IPS DF 6.9 (cell line): ENCODE measurements around the gene DERA.

ENCODE experiments used
- DNase-seq: peaks from one replicate; pipeline ENCODE4 v3.0.0-alpha.2; 2013; ENCODE audit warnings: low read depth, low spot score
- H3K27ac ChIP-seq: one replicate; pipeline ENCODE4 v1.5.1; 2013; ENCODE audit warnings: low read length, control low read depth
- H3K27me3 ChIP-seq: 2 replicates; pipeline ENCODE4 v1.6.1; 2013; ENCODE audit warnings: mild to moderate bottlenecking, low read length; ENCODE audit not compliant: control insufficient read depth, insufficient read depth
- H3K36me3 ChIP-seq: 2 replicates; pipeline ENCODE4 v1.6.1; 2013; ENCODE audit warnings: low read length; ENCODE audit not compliant: control insufficient read depth, insufficient read depth
- H3K4me1 ChIP-seq: 2 replicates; pipeline ENCODE4 v1.6.1; 2013; ENCODE audit warnings: low read length; ENCODE audit not compliant: control insufficient read depth, insufficient read depth
- H3K4me3 ChIP-seq: 2 replicates; pipeline ENCODE4 v1.5.1; 2013; ENCODE audit warnings: mild to moderate bottlenecking, low read length
- H3K9me3 ChIP-seq: 2 replicates; pipeline ENCODE4 v1.6.1; 2013; ENCODE audit warnings: low read length, inconsistent platforms; ENCODE audit not compliant: control insufficient read depth, insufficient read depth
- WGBS: extraction: QIAGEN DNeasy Blood & Tissue Kit; methylation state at CpG from one replicate; pipeline ENCODE4 v1.1.7; 2013; ENCODE audit warnings: mixed read lengths, missing lambda C conversion rate; ENCODE audit not compliant: insufficient read length, insufficient coverage; 5-methylcytosine and 5-hydroxymethylcytosine counted together

DERA gene

DNA sequence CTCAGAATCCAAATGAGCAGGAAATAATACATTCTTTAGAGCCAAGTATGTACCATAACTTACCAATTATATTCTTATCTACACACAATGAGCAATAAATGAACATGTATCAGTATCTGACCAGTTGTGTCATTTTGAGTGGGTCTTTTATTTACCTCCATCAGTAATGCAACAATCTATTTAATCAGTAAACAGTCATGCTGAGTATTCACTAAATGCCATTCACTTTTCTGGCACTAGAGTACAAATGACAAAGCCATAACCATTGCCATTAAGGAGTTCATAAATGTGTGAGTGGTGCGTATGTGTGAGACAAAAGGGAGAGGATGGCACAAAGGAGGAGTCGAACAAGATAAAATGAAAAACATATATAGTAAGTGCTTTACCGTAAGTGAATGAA lies 30.4 kb upstream of the DERA start:
- WGBS, result no CpG with 5 or more reads among the region's 3 CpGs

DNA sequence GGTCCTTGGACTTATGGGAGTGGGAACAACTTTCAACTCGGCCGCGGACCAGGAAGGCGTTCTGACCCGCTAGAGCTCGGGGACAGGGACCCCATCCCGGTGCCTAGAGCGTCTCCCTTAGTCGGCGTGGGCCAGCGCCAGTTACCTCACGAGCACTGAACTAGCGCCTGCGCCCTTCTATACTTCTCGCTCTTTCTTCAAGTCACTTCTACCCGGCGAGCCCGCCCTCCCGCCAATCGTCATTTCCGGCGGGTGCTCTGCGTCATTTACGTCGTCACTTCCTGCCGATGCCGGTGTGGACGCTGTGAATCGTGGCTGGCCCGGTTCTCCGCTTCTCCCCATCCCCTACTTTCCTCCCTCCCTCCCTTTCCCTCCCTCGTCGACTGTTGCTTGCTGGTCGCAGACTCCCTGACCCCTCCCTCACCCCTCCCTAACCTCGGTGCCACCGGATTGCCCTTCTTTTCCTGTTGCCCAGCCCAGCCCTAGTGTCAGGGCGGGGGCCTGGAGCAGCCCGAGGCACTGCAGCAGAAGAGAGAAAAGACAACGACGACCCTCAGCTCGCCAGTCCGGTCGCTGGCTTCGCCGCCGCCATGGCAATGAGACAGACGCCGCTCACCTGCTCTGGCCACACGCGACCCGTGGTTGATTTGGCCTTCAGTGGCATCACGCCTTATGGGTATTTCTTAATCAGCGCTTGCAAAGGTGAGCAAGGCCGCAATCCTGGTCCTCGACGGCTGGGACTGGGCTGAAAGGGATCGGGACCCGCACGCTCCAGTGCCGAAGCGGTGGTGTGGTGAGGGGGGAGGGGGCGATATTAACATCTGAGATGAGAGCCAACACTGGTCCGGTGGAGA lies 28.8 kb upstream of the DERA start, which contains the start of gene STRAP:
STRAP (plus strand) TSS at position 270 of the 854 bp plus-strand sequence; CDS start at position 591, 321 bp downstream.
- DNase-seq, result peak; percentile 91
- H3K4me3 ChIP-seq, result peak within 1 kb of the TSS; percentile 63
- WGBS, result no CpG with 5 or more reads among the region's 63 CpGs

More for the DNA sequence above, 30.4 kb upstream of the DERA start:
- no peak for DNase-seq
- Histone ChIP-seq H3K36me3 (no peaks in the 10 kb centered on the region), H3K9me3 (no peaks in the 10 kb centered on the region), H3K27ac (no peak overlapping the region), H3K4me3 (no peak overlapping the region), H3K27me3 (no peaks in the 10 kb centered on the region), H3K4me1 (no peaks in the 10 kb centered on the region)

DNA sequence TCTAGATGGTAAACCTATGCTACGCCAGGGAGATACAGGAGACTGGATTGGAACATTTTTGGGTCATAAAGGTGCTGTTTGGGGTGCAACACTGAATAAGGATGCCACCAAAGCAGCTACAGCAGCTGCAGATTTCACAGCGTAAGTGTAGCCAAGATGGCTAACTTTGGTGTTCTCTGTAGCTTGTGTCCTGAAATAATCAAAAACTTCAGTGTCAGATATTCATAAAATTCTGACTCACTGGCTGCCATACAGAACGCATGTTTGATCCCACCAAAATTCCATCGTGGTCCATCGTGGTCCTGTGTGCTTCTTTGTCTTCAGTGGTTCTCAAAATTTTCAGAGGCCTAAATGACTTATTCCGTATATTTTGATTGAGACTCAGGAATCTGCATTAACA lies 27.6 kb upstream of the DERA start:
- H3K4me1 ChIP-seq, result no peaks in the 10 kb centered on the region
- WGBS, result no CpG with 5 or more reads among the region's 6 CpGs
- no peaks in the 10 kb centered on the region for H3K27me3 ChIP-seq
- peaks cover 4% of the 10 kb centered on the region; the same call in 1 of the 2 replicates for H3K36me3 ChIP-seq
- H3K27ac ChIP-seq, result no peak overlapping the region
- H3K4me3 ChIP-seq, result peak overlapping the region; percentile 46; the same call in 1 of the 2 replicates
- no peaks in the 10 kb centered on the region for H3K9me3 ChIP-seq
- no peak for DNase-seq

More for the DNA sequence above, 28.8 kb upstream of the DERA start, which contains the start of gene STRAP:
- Histone ChIP-seq H3K27me3 (no peaks in the 10 kb centered on the region), H3K4me1 (no peaks in the 10 kb centered on the region), H3K9me3 (no peaks in the 10 kb centered on the region), H3K27ac (no peak within 1 kb of the TSS), H3K36me3 (peaks cover 4% of the 10 kb centered on the region; the same call in 1 of the 2 replicates)

DNA sequence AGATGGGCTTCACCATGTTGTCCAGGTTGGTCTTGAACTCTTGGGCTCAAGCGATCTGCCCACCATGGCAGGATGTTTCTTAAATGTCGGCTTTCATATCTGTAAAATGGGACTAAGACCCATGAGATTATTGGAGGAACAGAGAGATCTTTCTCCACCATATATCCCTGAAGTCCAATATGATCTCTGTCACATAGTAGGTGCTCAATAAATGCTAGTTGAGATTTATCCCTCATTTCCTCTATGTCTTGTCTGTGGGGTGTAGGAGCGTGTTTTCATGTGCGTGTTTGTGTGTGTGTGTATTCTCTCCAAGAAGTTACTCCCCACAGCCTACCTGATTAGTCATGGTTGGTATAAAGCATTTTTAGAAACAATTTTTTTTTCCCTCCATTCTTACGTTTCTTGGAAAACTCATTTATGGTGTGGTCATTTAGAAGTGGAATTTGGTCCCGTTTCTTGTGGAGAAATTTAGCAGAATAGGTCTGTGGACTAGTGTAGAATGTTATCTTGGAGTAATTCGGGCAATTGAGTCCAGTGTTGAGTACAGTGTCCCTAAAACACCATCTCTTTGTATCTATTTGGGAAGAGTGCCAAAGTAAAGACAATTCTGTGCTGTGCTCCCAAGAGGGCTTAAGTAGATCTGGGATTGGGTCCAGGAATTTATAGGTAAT lies 24.6 kb upstream of the DERA start:
- Histone ChIP-seq H3K4me3 (no peak overlapping the region), H3K36me3 (peaks cover 7% of the 10 kb centered on the region; the same call in 1 of the 2 replicates), H3K27ac (no peak overlapping the region), H3K9me3 (no peaks in the 10 kb centered on the region), H3K27me3 (no peaks in the 10 kb centered on the region), H3K4me1 (no peaks in the 10 kb centered on the region)
- DNase-seq, result no peak
- WGBS, result no CpG with 5 or more reads among the region's 7 CpGs

DNA sequence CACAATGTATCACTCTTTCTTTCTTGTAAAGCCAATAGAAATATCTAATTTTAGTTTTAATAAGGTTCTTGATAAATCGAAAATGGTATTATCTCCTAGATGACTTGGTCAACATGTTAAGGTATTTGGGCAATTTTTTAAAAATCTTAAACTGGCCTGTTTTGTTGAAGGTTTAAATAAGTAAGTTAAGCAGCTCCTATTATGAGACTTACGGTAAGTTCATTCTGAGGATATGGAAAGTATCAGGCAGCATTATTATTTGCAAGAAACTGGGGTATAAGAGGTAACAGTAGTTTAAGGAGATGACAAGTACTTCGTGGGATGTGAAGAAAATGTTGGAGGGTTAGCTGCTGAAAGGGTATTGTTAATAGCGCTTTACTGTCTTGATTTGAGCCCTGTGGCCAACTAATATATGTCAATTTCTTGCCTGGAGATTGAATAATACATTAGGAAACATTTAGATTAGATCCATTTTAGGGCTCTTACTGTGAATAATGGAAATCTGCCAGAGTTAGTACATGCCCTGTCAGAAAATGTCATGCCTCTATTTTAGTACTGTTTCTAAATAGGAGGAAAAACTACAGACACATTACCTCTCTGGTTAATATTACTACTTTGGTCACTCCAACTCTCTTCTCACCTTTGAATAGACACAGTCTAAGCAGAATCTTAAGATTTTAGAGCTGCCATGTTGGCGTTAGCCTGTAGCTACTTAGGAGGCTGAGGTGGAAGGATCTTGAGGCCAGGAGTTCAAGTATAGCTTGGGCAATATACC lies 23.9 kb upstream of the DERA start:
- no peaks in the 10 kb centered on the region for H3K9me3 ChIP-seq
- H3K4me3 ChIP-seq, result no peak overlapping the region
- H3K4me1 ChIP-seq, result no peaks in the 10 kb centered on the region
- no peak for DNase-seq
- 100% methylated on average over 1 of the region's 5 CpGs for WGBS
- H3K36me3 ChIP-seq, result peaks cover 7% of the 10 kb centered on the region; the same call in 1 of the 2 replicates
- no peak overlapping the region for H3K27ac ChIP-seq
- no peaks in the 10 kb centered on the region for H3K27me3 ChIP-seq

DNA sequence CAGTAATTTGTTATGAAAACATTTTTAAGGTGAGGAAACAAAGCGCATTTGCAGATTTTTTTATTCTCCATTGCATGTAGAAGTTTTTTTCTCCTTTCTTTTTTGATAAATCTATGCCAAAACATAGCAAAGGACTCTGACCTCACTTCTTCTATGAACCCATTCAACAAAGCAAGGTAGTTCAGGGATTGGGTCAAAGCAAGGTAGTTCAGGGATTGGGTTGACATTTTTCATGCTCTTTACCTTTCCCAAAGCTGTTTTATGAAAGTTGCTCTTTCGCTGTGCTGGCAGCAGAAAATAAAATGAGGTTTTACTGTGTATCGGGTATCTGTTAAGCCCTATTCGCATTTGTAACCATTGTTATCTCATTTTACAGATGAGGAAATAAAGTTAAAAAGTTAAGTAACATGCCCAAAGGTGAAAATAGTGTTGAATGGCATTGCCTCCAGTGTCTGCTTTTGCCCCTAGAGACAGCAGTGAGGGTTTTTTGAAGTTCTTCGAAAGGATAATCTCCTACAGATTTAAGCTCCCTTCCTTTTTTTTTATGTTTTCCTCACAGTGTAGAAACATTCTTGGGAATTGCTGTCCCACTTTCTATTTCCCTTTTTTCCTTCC lies 18.4 kb upstream of the DERA start:
- no CpG with 5 or more reads among the region's 5 CpGs for WGBS
- Histone ChIP-seq H3K36me3 (peaks cover 6% of the 10 kb centered on the region; the same call in 1 of the 2 replicates), H3K27ac (no peak overlapping the region)

DNA sequence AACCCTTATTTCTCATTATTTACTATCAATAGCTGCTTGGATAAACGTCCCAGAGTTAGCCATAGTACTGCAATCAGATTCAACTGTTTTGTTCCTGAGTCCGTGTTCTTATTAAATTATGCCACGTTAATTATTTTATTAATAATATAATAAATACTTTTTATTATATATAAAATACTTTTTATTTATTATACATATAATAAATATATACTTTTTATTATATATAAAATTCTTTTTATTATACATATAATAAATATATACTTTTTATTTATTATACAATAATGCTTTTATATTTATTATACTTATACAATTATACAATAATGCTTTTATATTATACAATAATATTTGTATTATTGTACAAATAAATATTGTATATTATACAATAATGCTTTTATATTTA lies 17.9 kb upstream of the DERA start:
- Histone ChIP-seq H3K4me3 (no peak overlapping the region), H3K9me3 (no peaks in the 10 kb centered on the region), H3K27ac (no peak overlapping the region), H3K36me3 (peaks cover 8% of the 10 kb centered on the region; the same call in 1 of the 2 replicates), H3K4me1 (no peaks in the 10 kb centered on the region), H3K27me3 (no peaks in the 10 kb centered on the region)
- no peak for DNase-seq
- no CpG with 5 or more reads among the region's 3 CpGs for WGBS

More for the DNA sequence above, 18.4 kb upstream of the DERA start:
- Histone ChIP-seq H3K4me1 (no peaks in the 10 kb centered on the region), H3K9me3 (no peaks in the 10 kb centered on the region), H3K27me3 (no peaks in the 10 kb centered on the region), H3K4me3 (no peak overlapping the region)
- no peak for DNase-seq

DNA sequence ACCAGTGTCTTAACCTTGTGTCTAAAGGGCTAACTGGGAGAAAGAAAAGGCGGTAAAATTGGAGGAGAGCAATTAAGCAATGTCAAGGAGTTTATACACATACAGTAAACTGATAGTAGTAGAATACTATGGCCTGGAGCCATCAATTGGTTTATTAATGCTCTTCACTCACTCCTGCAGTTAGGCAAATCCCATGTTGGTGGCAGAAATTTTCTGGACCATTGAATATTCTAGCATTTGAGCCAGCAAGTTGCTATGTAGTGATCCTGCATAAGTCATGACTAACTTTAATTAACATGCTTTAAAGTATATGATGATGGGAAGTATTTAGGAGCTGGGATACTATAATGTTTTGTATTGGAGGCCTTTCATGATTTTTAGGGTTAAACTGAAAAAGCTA lies 14.3 kb upstream of the DERA start:
- Histone ChIP-seq H3K36me3 (peaks cover 9% of the 10 kb centered on the region; the same call in 1 of the 2 replicates), H3K27me3 (no peaks in the 10 kb centered on the region), H3K4me1 (no peaks in the 10 kb centered on the region), H3K27ac (no peak overlapping the region), H3K4me3 (no peak overlapping the region), H3K9me3 (no peaks in the 10 kb centered on the region)
- no CpG with 5 or more reads among the region's 1 CpG for WGBS
- DNase-seq, result no peak

DNA sequence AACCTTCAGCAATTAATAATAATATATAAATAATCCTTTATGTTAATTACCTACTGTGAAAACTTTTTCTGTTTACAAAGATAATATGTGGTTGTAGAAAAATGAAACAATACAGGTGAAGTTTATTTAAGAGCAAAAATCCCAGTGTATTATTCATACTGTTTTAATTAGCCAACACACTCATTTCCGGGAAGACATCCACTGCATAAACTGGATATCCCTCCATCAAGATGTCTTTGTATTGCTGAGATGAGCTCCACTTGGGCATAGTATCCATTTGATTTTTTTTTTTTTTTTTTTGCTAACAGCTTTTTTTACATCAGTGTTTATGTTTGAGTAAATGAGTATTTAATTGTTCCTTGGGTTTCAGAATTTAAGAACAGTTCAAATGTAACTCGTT lies 13.7 kb upstream of the DERA start:
- WGBS, result no CpG with 5 or more reads among the region's 2 CpGs
- Histone ChIP-seq H3K27ac (no peak overlapping the region), H3K36me3 (peaks cover 9% of the 10 kb centered on the region; the same call in 1 of the 2 replicates), H3K4me3 (no peak overlapping the region), H3K9me3 (no peaks in the 10 kb centered on the region), H3K4me1 (no peaks in the 10 kb centered on the region), H3K27me3 (no peaks in the 10 kb centered on the region)
- DNase-seq, result no peak
